ENCODE measurements around the gene MITF.

DNA sequence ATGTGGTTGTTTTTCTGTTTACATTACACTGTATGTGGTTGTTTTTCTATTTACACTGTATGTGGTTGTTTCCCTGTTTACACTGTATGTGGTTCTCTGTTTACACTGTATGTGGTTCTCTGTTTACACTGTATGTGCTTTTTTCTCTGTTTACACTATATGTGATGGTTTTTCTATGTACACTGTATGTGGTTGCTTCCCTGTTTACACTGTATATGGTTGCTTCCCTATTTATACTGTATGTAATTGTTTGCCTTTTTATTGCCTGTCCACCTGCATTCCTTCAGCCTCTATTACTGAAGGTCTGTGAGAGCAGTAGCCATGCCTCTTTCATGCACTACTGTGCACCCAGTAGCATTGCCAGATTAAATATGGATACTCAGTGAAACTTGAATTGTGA lies 94.3 kb downstream of the MITF start:
- TF ChIP-seq, protein P1, sequence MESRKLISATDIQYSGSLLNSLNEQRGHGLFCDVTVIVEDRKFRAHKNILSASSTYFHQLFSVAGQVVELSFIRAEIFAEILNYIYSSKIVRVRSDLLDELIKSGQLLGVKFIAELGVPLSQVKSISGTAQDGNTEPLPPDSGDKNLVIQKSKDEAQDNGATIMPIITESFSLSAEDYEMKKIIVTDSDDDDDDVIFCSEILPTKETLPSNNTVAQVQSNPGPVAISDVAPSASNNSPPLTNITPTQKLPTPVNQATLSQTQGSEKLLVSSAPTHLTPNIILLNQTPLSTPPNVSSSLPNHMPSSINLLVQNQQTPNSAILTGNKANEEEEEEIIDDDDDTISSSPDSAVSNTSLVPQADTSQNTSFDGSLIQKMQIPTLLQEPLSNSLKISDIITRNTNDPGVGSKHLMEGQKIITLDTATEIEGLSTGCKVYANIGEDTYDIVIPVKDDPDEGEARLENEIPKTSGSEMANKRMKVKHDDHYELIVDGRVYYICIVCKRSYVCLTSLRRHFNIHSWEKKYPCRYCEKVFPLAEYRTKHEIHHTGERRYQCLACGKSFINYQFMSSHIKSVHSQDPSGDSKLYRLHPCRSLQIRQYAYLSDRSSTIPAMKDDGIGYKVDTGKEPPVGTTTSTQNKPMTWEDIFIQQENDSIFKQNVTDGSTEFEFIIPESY (IDR thresholded peaks at IDR 0.05; ENCODE audit: extremely low read depth, insufficient replicate concordance, low read length), result no peak
- no peak for TF ChIP-seq CBX3 (IDR thresholded peaks at IDR 0.05; ENCODE audit: low read depth)

Data from HCT116 (cell line).